SU-DHL-6 (cell line): ENCODE results near the gene CCDC90B.

Experiments
- EZH2phosphoT487 ChIP-seq: fragments of 200-600 bp; sonication (generic), shearing (Covaris generic); conservative IDR thresholded peaks from 2 replicates; pipeline ENCODE4 v1.6.1; 2018; ENCODE audit warnings: mild to moderate bottlenecking, antibody characterized with exemption, low read length, moderate library complexity, mixed read lengths
- TF ChIP-seq, protein P1 (sequence below): fragments of 200-600 bp; sonication (generic); IDR thresholded peaks from one replicate; pipeline ENCODE4 v1.5.1; 2017; ENCODE audit warnings: antibody characterized with exemption, mild to moderate bottlenecking, low read length, moderate library complexity; ENCODE audit not compliant: insufficient read depth, poor library complexity, severe bottlenecking

DNA sequence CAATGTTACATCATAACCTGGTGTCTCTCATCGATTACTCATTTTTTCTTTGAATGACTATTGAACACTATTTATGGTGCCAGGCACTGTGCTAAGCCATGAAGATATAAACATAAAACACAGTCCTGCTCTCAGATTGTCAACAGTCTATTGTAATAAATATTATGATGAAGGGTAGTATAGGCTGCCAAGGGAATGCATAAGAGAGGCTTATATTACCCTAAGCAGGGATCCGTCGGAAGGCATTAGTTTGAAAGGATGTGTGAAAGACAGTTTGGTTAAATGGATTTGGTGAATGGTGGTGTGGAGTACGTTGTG lies 7.2 kb upstream of the CCDC90B start:
- TF ChIP-seq, protein P1, sequence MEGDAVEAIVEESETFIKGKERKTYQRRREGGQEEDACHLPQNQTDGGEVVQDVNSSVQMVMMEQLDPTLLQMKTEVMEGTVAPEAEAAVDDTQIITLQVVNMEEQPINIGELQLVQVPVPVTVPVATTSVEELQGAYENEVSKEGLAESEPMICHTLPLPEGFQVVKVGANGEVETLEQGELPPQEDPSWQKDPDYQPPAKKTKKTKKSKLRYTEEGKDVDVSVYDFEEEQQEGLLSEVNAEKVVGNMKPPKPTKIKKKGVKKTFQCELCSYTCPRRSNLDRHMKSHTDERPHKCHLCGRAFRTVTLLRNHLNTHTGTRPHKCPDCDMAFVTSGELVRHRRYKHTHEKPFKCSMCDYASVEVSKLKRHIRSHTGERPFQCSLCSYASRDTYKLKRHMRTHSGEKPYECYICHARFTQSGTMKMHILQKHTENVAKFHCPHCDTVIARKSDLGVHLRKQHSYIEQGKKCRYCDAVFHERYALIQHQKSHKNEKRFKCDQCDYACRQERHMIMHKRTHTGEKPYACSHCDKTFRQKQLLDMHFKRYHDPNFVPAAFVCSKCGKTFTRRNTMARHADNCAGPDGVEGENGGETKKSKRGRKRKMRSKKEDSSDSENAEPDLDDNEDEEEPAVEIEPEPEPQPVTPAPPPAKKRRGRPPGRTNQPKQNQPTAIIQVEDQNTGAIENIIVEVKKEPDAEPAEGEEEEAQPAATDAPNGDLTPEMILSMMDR: no peak
- no peak for TF ChIP-seq EZH2phosphoT487
